GOT3 (cell line): Measurements from ENCODE around the gene GAS1.

Experiments used
- DNase-seq: peaks from one replicate; lab custom pipeline; 2025; ENCODE audit warnings: mixed read lengths; lab: John Stamatoyannopoulos, UW

The GAS1 gene

GRCh38 chr9:86947146-86948073 is at the start of gene GAS1:
TSS of gene GAS1 (minus strand) at chr9:86947506. CDS start at chr9:86946779, 727 bp downstream.
- peak; percentile 53 for DNase-seq

- no peak for DNase-seq
Observed at GRCh38 chr9:86994231-86994630, 46.9 kb upstream of the GAS1 start.

DNA sequence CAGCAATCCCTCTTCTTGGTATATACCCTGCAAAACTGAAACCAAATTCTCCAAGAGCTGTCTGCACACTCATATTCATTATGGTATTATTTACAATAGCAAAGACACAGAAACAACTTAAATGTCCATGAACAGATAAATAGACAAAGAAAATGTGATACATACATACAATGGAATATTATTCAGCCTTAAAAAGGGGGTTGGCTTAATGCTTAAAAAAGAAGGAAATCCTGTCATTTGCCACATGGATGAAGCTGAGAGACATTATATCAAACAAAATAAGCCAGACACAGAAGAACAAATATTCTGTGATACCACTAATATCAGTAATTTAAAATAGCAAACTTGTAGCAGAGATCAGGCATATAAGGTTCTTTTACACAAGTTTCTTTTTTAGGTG is 46.5 kb upstream of the GAS1 start:
- no peak for DNase-seq

GRCh38 chr9:86991077-86991476 is 43.8 kb upstream of the GAS1 start:
- no peak for DNase-seq

DNA sequence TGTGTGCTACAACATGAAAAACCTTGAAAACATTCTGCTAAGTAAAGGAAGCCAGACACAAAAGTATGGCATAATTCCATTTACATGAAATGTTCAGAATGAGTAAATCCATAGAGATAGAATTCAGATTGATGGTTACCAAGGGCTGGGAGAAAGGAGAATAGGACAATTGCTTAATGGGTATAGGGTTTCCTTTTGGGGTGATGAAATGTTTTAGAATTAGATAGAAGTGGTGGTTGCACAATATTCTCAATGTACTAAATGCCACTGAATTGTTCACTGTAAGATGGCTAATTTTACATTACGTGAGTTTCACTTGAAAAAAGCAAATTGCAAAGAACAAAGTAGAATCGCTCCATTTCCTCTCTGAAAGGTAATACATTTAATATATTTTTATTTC is 43.0 kb upstream of the GAS1 start:
- DNase-seq, result no peak

GRCh38 chr9:86987900-86988299 is 40.6 kb upstream of the GAS1 start:
- DNase-seq, result no peak

DNA sequence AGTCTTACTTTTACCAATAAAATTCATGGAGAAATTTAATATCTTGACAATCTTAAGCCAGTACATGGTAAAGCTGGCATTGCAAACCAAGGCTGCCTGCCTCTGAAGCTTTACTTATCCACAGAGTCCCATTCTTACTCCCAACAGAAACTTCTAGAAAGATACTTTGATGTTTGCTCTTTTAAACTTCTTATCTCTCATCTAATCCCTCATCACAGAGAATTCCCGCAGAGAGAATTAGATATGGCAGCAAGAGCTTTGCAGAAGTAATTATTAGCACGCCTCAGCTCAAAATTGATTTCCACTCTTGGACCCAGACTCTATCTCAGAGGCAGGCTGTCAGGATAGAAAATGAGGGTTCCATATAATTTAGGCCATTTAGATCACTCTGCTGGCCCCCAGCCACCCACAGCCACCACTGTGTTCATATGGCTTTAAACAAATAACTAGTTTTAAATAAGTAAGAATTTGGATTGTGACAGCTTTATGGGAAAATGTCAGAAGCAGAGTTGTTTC is 37.9 kb upstream of the GAS1 start:
- DNase-seq, result no peak

DNA sequence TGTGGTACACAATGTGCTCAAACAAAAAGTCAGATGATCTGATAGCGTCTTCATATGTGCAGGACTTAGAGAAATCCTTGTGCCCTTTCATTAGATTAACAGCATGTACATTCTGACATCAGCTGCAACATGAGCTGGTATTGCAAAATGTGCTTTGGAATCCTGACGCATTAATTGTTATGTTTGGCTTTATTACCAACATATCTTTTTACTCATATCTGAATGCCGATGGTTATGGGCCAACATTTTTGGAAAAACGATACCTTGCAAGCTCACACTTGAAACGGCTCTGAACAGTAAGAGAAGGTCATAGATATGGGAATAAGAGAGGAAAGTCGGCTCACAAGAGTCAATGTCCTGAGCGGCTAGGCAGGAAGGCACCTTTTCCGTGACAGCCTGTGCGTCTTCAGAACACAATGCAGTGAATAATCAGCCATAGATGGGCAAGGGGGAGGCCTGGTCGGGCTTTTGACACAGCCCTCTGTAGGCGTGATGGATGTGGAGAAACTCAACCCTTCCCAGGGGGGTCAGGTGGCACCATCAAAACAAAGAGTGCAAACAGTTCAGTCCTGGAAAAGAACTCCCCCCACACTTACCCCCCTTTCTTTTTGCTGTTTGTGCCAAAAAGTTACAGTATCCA is 36.4 kb upstream of the GAS1 start:
- DNase-seq, result peak; percentile 15

GRCh38 chr9:86983249-86983619 is 35.9 kb upstream of the GAS1 start:
- no peak for DNase-seq

DNA sequence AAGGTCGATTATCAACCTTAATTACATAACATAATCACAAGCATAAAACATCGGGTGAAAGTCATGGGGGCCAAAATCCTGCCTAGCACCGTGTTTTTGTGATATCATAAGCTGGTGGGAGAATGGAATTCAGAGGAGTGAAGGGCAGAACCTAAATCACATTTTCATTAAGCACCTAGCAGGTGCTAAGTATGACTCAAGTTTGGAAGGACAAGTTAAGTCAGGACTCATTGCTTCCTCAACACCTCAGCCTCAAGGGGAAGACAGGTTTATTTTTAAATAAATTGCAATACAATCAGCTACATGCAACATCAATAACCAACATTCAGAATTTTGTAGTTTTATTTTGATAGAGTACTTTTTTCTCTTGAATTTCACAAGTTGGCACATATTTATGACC is 33.5 kb upstream of the GAS1 start:
- no peak for DNase-seq

DNA sequence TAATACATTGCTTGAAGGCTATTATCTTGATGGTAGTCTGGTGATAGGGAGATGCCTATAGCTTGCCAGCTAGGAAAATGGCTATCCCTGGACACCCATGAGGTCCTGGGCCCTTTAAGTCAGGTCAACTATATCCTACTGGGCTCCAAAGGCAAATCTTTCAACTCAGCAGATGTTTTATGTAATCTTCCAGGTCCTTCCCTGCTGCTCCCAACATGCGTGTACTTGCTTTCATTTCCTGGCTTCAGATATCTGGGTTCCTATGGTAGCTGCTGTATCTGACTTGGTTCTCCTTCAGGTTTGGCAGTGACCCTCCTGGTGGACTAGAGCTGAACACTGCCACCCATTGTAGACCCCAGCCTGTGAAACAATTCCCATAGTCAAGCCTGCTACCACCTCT is 32.4 kb upstream of the GAS1 start:
- DNase-seq, result no peak

DNA sequence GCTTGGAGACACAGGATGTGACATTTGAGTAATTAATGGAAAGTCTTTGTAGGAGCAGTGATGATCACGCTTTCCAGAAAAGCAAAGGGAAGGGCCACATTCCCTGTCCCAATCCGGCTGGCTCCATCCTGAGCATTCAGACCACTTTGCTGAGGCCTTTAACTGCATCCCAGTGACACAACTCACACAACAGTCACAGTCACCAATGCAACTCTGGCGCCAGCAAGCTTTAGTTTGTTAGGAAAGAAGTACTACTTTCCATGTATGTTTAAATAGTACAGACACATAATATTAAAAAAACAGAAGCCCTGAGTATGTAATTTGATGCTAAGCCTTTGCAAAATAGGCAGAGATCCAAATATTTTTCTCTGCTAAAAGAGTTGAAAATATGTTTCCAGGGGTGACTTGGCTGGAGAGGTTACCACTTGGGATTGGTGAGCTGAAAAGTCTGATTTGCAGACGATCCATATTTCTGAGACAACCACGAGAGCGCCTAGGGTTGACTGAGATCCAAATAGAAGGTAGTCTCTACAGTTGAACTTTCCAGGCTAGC is 31.7 kb upstream of the GAS1 start:
- DNase-seq, result no peak

DNA sequence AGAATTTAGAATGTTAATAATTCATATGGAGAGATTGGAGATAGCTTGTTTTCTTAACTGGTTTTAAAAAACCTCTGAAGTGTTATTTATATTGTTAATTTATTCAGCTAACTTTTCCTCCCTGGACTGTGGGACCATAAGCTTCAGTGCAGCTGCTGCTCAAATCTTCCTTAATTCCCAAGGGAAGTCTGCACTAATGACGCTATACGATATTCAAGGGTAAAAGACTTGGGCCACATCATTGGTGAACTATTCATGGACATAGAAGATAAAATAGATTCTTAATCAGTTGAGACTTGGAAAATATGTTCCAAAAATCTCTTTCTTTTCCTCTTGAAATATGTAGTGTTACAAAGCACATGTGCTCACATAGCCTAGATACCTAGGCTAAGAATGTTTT is 31.1 kb upstream of the GAS1 start:
- no peak for DNase-seq

DNA sequence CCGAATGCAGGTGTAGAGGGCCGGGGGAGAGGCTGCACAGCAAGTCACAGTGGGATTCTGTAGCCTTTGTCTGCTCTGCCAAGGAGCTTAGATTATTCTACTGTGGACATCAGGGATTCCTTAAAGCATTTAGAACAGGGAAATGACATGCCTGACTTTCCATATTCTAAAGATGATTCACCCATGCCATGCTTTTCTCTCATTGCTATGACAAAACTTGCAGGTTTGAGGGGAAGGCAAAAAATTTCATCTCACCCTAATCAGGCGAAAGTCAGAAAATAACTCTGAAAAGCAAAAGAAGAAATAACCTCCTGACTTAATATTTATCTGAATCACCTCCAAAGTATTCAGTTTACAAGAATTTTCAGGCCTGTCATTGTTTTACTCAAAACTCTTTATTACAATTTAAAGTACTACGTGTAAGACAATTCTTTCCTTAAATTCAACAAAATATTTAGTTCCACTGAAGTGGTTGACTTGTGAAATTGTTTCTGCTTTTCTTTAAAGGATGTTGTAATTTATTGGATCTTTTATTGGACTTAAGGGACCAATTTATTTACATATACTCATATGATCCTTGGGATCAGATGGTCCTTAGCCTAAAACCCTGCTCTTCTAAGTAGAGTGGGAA is 30.0 kb upstream of the GAS1 start:
- DNase-seq, result no peak

DNA sequence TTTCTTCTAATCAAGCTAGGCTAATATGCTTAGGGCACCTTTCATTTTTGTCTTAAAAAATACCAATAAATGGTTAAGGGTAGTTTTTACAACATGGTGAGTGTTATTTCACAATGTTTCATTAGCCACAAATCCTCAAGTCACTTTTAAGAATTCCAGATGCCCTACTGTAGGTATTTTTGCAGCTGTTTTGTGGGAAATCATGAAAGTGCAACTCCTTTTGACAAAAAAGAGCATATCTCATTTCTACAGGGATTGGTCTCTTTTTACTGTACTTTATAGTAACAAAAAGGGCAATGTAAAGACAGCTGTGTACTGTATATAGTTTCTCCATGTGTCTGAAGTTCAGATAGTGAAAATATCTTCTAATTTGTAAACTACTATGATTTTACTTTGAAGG is 28.3 kb upstream of the GAS1 start:
- DNase-seq, result no peak

GRCh38 chr9:86975036-86975435 is 27.7 kb upstream of the GAS1 start:
- no peak for DNase-seq

- no peak for DNase-seq
Observed at GRCh38 chr9:86974421-86974820, 27.1 kb upstream of the GAS1 start.

DNA sequence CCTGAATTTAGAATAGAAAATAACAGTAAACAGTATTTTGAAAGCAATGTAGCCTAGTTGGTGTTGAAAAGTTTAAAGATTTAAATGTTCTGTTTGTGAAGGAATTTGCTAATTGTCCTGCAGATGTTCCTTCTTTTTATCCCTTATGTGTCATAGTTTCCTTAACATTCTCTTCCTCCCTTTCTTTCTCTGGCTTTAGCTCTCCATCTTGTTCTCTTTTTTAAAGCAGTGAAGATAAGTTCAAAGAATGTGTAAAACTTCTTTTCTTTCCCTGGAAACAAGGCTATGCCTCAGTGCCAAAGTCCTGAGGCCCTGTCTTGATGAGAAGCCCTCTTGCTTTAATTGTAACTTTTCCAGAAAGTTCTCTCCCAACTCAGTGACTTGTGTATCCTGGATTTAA is 24.4 kb upstream of the GAS1 start:
- no peak for DNase-seq

DNA sequence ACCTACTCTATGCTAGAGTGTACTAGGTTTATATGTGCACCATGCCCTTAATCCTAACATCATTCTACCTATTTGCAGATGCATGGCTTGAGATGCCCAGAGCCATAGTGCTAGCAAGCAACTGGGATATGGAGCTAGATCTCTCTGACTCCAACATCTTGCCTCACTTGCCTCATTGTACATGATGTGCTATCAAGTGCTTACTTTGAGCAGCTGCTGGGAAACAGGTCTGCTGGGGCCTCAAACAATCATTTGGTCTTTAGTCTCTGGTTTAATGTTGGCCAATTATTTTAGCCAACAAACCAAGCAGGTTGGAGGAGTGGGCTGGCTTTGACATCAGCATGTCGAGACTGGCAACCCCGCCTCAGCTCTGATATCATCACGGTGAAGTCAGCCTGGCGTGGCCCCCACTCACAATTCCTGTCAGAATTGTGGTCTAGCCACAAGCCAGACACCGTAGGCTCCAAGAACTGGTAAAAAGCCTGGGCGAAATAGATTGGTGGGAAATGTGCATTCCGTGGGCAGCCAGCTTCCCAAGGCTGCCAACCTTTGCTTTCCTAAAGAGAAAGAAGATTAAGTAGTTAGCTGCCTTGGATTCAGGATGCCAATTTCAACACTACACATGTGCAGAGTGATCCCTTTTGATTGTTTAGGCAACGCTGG is 21.1 kb upstream of the GAS1 start:
- DNase-seq, result no peak

- no peak for DNase-seq
Observed at GRCh38 chr9:86966852-86967511, 19.7 kb upstream of the GAS1 start.

DNA sequence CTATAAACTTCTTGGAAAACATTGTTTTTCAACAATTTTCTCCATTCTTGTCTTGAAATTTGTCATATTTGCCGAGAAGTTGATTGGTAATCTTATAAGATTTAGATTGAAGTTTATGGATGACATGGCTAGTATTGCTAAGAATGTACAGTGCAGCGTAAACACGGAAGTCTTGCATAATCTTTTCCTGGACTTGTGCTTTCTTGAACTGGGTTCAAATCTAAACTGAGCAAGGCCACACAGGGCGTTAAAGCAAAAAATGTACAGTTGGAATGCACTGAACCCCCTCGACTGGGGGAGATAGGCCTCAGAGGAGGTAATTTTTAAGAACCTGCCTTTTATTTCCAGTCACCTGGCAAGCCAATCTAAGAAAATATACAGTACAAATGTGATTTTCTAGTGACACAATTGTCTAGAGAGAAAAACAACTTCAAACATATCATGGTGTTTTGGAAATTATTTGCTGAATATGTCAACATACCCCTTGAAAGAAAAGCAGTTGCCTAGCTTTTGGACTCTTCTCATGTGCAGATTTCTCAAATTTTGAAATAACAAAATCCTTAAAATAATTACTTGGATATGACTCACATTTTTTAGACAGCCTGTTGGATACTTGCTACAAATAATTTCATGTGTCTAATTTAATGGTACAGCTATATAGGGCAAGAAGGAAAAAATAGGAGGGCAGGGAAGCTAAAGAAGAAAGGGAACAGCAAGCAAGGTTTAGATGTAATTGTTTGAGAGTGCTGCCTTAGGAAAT is 18.5 kb upstream of the GAS1 start:
- DNase-seq, result no peak
